Type B pancreatic cell (in vitro differentiated cells): ENCODE data around the gene SCT. TPM values are rescaled to one million over a fixed set of nuclear protein-coding genes. Genes with fewer than 3 reads are reported as not detected.
A peak's percentile ranks its signal among the peaks of the same experiment; 100 is the strongest.

Source experiments
- DNase-seq: peaks from one replicate; pipeline ENCODE4 v3.0.0; 2021; ENCODE audit warnings: mixed read lengths; ENCODE audit not compliant: unreplicated experiment; ENCODE audit errors: extremely low spot score
- H3K27ac Mint-ChIP-seq: 2 replicates; pipeline ENCODE4 v1.8.0; 2021; ENCODE audit warnings: mild to moderate bottlenecking, mixed read lengths
- H3K27me3 Mint-ChIP-seq: 2 replicates; pipeline ENCODE4 v1.8.0; 2021; ENCODE audit warnings: mixed read lengths
- H3K36me3 Mint-ChIP-seq: 2 replicates; pipeline ENCODE4 v1.8.0; 2021; ENCODE audit warnings: mixed read lengths
- H3K4me1 Mint-ChIP-seq: one replicate; pipeline ENCODE4 v1.8.0; 2021; ENCODE audit warnings: mixed read lengths; ENCODE audit not compliant: unreplicated experiment
- H3K4me3 Mint-ChIP-seq: 2 replicates; pipeline ENCODE4 v1.8.0; 2021; ENCODE audit warnings: mild to moderate bottlenecking, mixed read lengths
- H3K9me3 Mint-ChIP-seq: 2 replicates; pipeline ENCODE4 v1.8.0; 2021; ENCODE audit warnings: mixed read lengths
- CTCF ChIP-seq: fragments of 200-600 bp; sonication (generic); conservative IDR thresholded peaks from 2 replicates; pipeline ENCODE4 v1.5.0; 2021; ENCODE audit warnings: antibody characterized with exemption, mild to moderate bottlenecking
- total RNA-seq: library from RNA; stranded (reverse); gene quantifications from 2 replicates; pipeline ENCODE4 v1.2.1, GENCODE V29; 2021; ENCODE audit warnings: low replicate concordance

Gene SCT
- total RNA-seq, 1 donor from 2014 or later = 3.1 TPM

- no peak for TF ChIP-seq CTCF
- peak overlapping the region; percentile 88 for H3K4me3 Mint-ChIP-seq
- H3K27ac Mint-ChIP-seq = peak overlapping the region; percentile 86
- no peaks in the 10 kb centered on the region for H3K9me3 Mint-ChIP-seq
- peaks cover 4% of the 10 kb centered on the region for H3K4me1 Mint-ChIP-seq
- peaks cover 5% of the 10 kb centered on the region for H3K36me3 Mint-ChIP-seq
- H3K27me3 Mint-ChIP-seq = no peaks in the 10 kb centered on the region
- peak; percentile 72 for DNase-seq
Measured at GRCh38 chr11:614623-615503, 12.1 kb downstream of the SCT start.

GRCh38 chr11:614021-614622, 12.9 kb downstream of the SCT start:
- Mint-ChIP-seq H3K36me3 (peaks cover 5% of the 10 kb centered on the region), H3K27ac (peak overlapping the region; percentile 50)
- TF ChIP-seq CTCF = no peak

GRCh38 chr11:613369-613968, 13.5 kb downstream of the SCT start:
- no peak overlapping the region for H3K27ac Mint-ChIP-seq
- TF ChIP-seq CTCF = no peak
- H3K9me3 Mint-ChIP-seq = no peaks in the 10 kb centered on the region
- H3K27me3 Mint-ChIP-seq = no peaks in the 10 kb centered on the region
- no peak overlapping the region for H3K4me3 Mint-ChIP-seq
- H3K36me3 Mint-ChIP-seq = peaks cover 5% of the 10 kb centered on the region
- DNase-seq = peak; percentile 73
- peaks cover 4% of the 10 kb centered on the region for H3K4me1 Mint-ChIP-seq

More at GRCh38 chr11:614021-614622, 12.9 kb downstream of the SCT start:
- Mint-ChIP-seq H3K4me1 (peaks cover 4% of the 10 kb centered on the region), H3K9me3 (no peaks in the 10 kb centered on the region), H3K27me3 (no peaks in the 10 kb centered on the region), H3K4me3 (peak overlapping the region; percentile 66)
- no peak for DNase-seq

- no peak for TF ChIP-seq CTCF
Measured at GRCh38 chr11:612961-613300, 14.1 kb downstream of the SCT start.

GRCh38 chr11:612201-612960, 14.6 kb downstream of the SCT start:
- peaks cover 5% of the 10 kb centered on the region for H3K36me3 Mint-ChIP-seq
- peaks cover 4% of the 10 kb centered on the region for H3K4me1 Mint-ChIP-seq
- DNase-seq = no peak
- no peaks in the 10 kb centered on the region for H3K27me3 Mint-ChIP-seq
- no peaks in the 10 kb centered on the region for H3K9me3 Mint-ChIP-seq
- peak overlapping the region; percentile 82 for H3K27ac Mint-ChIP-seq
- H3K4me3 Mint-ChIP-seq = peak overlapping the region; percentile 78
- peak; percentile 46 for TF ChIP-seq CTCF

More at GRCh38 chr11:612961-613300, 14.1 kb downstream of the SCT start:
- no peak overlapping the region for H3K4me3 Mint-ChIP-seq
- no peaks in the 10 kb centered on the region for H3K9me3 Mint-ChIP-seq
- H3K4me1 Mint-ChIP-seq = peaks cover 4% of the 10 kb centered on the region
- peaks cover 5% of the 10 kb centered on the region for H3K36me3 Mint-ChIP-seq
- no peak for DNase-seq
- no peak overlapping the region for H3K27ac Mint-ChIP-seq
- H3K27me3 Mint-ChIP-seq = no peaks in the 10 kb centered on the region
